Measurements from ENCODE around the gene PDCD11.
A peak's percentile ranks its signal among the peaks of the same experiment; 100 is the strongest.
"Not testable (repeated sequence)": the region's sequence is repeated elsewhere in the genome, so short reads cannot be mapped to it uniquely, and the experiment has no call there.

The PDCD11 gene

DNA sequence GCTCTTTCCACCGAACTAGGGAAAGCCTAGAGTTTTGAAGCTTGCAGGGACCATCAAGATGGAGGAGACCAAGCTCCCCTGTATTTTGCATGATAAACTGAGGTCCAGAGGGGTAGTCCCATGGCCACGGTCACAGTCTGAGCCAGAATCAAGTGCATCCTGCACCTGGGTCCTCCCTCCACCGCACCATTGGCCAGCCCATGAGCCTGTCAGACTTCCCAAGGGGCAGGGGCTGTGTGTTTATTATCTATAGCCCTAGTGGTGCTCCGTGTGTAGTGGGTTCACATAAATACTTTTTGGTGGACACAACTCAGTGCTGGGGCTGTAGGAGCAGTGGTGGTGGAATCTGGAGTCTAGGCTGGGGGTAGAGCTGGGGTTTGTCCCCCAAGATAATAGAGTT is 79.0 kb downstream of the PDCD11 start:
- no peak for DNase-seq

DNA sequence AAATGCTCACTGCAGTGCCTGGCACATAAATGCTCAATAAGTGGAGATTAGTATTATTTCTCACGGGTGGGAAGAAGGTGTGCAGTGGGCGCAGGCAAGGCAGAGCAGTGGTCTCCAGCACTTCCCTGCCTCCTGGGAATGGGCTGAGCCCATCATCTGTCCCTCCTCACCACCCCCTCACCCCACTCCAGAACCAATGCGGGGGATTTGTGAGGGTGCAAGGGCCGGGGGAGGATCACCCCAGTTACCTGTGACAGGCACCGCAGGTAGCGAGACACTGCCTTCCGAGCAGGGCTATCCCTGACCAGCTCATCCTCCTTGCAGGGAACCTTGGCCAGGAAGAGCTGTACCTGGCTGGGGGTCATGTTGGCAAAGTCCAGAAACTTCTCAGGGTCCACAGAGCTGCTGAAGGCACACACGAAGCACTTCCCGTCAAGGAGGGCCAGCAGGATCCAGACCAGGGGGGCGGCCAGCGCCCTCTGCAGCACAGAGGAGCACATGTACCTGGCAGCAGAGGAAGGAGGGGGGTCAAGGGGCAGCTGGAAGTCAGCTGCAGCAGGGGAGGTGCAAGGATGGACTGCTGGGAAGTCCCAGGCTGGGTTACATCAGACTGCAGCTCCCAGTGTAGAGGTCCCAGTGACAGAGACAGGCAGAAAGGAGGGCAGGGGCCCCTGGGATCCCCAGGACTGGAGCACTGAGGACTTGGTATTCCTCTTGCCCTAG is 79.8 kb downstream of the PDCD11 start:
- DNase-seq, result no peak

GRCh38 chr10:103478671-103479070 is 82.2 kb downstream of the PDCD11 start:
- DNase-seq, result no peak

GRCh38 chr10:103479135-103479534 is 82.7 kb downstream of the PDCD11 start, which contains the start of gene CALHM3:
CALHM3 (minus strand) TSS chr10:103479240; CDS start chr10:103479032, 208 bp downstream.
- no peak for DNase-seq

DNA sequence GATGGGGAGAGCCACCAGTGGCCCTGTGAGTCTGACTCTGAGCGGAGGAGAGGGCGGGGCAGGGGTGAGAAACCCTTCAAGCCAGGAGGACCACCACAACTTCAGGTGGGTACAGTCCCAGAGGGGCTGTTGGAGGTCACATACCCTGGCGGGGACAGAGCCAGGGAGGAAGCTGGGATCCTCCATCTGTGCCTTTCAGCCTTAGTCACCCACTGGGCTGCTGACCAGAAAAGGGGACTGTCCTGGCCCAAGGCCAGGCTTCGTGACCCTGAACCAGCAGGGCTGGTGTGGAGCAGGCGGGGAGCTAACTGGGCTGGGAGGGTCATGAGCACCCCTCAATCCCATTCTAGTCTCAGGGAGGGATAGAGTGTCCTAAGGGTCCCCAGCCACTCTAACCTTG is 84.1 kb downstream of the PDCD11 start:
- no peak for DNase-seq

DNA sequence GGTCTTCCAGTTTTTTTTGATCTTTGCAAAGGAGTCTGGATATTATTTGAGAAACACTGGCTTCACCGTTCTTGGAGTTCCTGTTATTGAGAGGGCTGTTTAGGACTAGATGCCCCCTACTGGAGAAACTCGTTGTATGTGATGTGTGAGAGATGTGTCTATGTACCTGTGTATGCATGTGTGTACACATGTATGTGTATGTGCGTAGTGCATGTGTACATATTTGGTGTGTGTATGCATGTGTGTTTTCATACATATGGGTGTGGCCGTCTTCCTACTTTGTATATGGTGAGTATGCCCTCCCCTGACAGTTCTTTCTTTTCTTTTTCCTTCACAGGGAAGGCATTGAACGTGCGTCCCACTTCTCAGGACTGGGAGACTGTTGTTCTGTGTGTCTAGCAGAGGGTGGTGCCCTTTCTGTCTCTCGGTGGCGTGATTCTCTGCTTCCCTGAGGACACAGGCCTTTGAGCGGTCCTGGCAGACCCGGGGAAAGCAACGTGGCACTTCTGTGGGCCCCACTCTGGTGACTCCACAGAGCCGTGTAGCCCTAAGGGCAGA is 85.6 kb downstream of the PDCD11 start:
- no peak for DNase-seq

GRCh38 chr10:103486635-103487409 is 90.4 kb downstream of the PDCD11 start:
- not testable (repeated sequence) for DNase-seq

DNA sequence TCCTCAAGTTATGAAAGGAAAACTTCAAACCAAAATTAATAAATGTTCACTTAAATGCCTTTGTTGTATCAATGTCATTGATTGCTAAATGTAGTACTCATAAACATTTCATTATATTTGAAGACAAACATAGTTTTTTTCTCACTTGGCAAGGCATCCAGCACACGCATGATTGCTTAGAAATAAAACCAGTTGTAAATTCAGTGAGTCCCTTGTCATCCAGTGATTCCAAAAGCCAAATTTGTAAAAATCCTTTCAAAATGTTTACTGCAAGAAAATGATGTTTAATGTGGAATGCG is 90.9 kb downstream of the PDCD11 start:
- DNase-seq, result no peak

DNA sequence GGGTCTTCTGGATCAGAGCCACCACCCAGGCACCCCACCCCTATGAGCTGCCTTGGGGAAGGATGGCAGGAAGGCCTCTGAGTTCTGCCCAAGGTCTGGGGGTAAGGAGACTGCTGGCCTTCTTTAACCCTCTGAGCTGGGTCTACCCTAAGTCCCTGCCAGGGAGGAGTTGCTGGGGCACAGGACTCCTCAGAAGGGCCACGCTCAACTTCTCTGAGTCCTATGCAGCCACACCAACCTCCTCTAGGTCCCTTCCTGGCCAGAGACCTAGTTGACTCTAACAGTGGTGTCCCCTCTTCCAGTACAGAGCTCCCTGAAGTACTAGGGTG is 94.5 kb downstream of the PDCD11 start:
- no peak for DNase-seq

- DNase-seq, result peak; percentile 59
Measured at GRCh38 chr10:103491729-103492364, 95.4 kb downstream of the PDCD11 start.

GRCh38 chr10:103492655-103493261 is 96.3 kb downstream of the PDCD11 start:
- DNase-seq, result no peak

DNA sequence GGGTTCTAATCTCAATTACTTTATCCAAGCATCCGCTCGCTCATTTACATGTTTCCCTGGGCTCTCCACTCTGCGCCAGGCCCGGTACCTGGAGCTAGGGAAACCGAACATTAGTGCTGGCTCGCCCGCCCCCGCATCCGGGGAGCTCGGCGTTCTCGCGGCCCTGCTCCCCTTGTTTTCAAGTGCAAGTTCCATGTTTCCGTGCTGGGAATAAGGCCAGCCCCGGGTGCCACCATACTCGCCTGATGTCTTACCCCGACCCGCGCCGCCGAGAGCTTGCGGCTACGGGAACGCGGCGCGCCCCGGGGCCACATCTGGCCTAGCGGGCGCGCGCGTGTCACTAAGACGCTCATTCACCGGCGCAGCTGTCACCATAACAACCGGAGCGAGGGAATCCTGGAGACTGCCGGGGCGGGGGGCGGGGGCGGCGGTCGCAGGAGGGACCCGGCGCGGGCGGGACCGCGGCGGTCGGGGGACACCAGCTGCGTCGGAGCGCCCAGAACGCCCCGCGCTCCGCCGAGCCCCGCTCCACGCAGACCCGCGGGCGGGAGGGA is 97.0 kb downstream of the PDCD11 start, which contains the start of gene NEURL1:
Gene NEURL1, plus strand, starts transcription at position 344 of the 554 bp plus-strand sequence. CDS start 683 bp downstream, outside the sequence.
- DNase-seq, result peak; percentile 67

GRCh38 chr10:103493916-103494877 is 97.8 kb downstream of the PDCD11 start:
- DNase-seq, result no peak

DNA sequence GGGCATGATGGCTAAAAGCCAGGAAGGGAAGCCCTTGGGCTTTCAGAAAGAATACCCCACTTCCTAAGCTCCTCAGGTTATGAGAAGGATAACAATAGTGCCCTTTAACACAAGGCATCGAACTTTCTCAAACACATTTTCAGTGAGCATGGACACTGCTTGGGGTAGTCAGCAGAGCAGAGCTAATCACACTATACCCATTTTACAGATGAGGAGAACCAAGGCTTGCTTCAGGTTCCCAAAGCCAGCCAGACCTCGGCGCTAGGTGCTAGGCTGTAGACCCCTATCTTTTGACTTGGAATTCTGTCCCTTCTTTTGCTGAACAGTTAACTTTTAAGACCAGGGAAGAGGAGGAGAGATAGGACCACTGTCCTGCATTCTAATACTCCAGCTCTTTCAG is 98.9 kb downstream of the PDCD11 start:
- no peak for DNase-seq

Measured in left hindlimb (tissue), 1 donor.